Karpas-422 (cell line): ENCODE data around the gene MAD1L1. TPM values are rescaled to one million over a fixed set of nuclear protein-coding genes. Genes with fewer than 3 reads are reported as not detected.

Source experiments
- DNase-seq: peaks from one replicate; pipeline ENCODE4 v3.0.0-alpha.2; 2015
- H2AFZ ChIP-seq: fragments of 200-600 bp; sonication (generic); 2 replicates; pipeline ENCODE4 v1.6.1; 2014; ENCODE audit warnings: antibody characterized with exemption, low read length, mixed read lengths
- H3K27ac ChIP-seq: fragments of 200-600 bp; sonication (generic); 2 replicates; pipeline ENCODE4 v1.5.1; 2014; ENCODE audit warnings: mild to moderate bottlenecking, low read length, moderate library complexity
- H3K27me3 ChIP-seq: fragments of 200-600 bp; sonication (generic); 2 replicates; pipeline ENCODE4 v1.6.1; 2014; ENCODE audit warnings: low read length, mixed read lengths
- H3K36me3 ChIP-seq: fragments of 200-600 bp; sonication (generic); 2 replicates; pipeline ENCODE4 v1.6.1; 2014; ENCODE audit warnings: low read length, mixed read lengths; ENCODE audit not compliant: insufficient read depth
- H3K4me1 ChIP-seq: fragments of 200-600 bp; sonication (generic); 2 replicates; pipeline ENCODE4 v1.6.1; 2014; ENCODE audit warnings: mild to moderate bottlenecking, low read length, mixed read lengths
- H3K4me2 ChIP-seq: fragments of 200-600 bp; sonication (generic); 2 replicates; pipeline ENCODE4 v1.6.1; 2014; ENCODE audit warnings: low read length, low read depth, mild to moderate bottlenecking; ENCODE audit not compliant: poor library complexity, severe bottlenecking
- H3K4me3 ChIP-seq: fragments of 200-600 bp; sonication (generic); 2 replicates; pipeline ENCODE4 v1.5.1; 2014; ENCODE audit warnings: mild to moderate bottlenecking, antibody characterized with exemption, low read length, mixed read lengths
- H3K79me2 ChIP-seq: fragments of 200-600 bp; sonication (generic); 2 replicates; pipeline ENCODE4 v1.6.1; 2014; ENCODE audit warnings: mild to moderate bottlenecking, low read length, mixed read lengths
- H3K9ac ChIP-seq: fragments of 200-600 bp; sonication (generic); 2 replicates; pipeline ENCODE4 v1.6.0; 2014; ENCODE audit warnings: low read length
- H3K9me2 ChIP-seq: fragments of 200-600 bp; sonication (generic), shearing (Covaris generic); replicated peaks from 2 replicates; pipeline ENCODE4 v1.6.0; 2014; ENCODE audit warnings: mild to moderate bottlenecking, low read length, moderate library complexity; ENCODE audit not compliant: insufficient read depth
- H3K9me3 ChIP-seq: fragments of 300-700, 200-600 bp; sonication (generic); 2 replicates; pipeline ENCODE4 v1.6.1; 2014; ENCODE audit warnings: low read length, mixed read lengths
- H4K20me1 ChIP-seq: fragments of 200-600 bp; sonication (generic); 2 replicates; pipeline ENCODE4 v1.6.1; 2014; ENCODE audit warnings: mild to moderate bottlenecking, antibody characterized with exemption, low read length, low read depth; ENCODE audit not compliant: insufficient read depth
- total RNA-seq: library from RNA; depleted of rRNA; stranded (reverse); fragments of >200 nt; shearing (Covaris generic); gene quantifications from 2 replicates; pipeline ENCODE4 v1.2.3, GENCODE V29; 2014; ENCODE audit warnings: low replicate concordance

The MAD1L1 gene
- total RNA-seq, 1 experiment from 2014 or later = 38.6 TPM

- Histone ChIP-seq H3K4me3 (peak overlapping the region; percentile 36; the same call in 1 of the 2 replicates), H3K9me2 (no peaks in the 10 kb centered on the region), H2AFZ (no peak overlapping the region), H3K9me3 (no peaks in the 10 kb centered on the region; the same call in 1 of the 2 replicates), H3K79me2 (no peaks in the 10 kb centered on the region), H3K9ac (peak overlapping the region; percentile 57), H3K4me1 (peaks cover 16% of the 10 kb centered on the region), H3K27ac (no peak overlapping the region), H3K36me3 (no peaks in the 10 kb centered on the region), H3K27me3 (no peaks in the 10 kb centered on the region), H3K4me2 (peak overlapping the region; percentile 40), H4K20me1 (no peaks in the 10 kb centered on the region)
- DNase-seq = peak; percentile 42
Observed at GRCh38 chr7:1939434-1940401, 293.0 kb downstream of the MAD1L1 start.

GRCh38 chr7:1938788-1939433, 293.8 kb downstream of the MAD1L1 start:
- no peaks in the 10 kb centered on the region for H3K79me2 ChIP-seq
- no peaks in the 10 kb centered on the region for H3K9me2 ChIP-seq
- H3K9me3 ChIP-seq = peaks cover 6% of the 10 kb centered on the region; the same call in 1 of the 2 replicates
- no peak for DNase-seq
- no peaks in the 10 kb centered on the region for H3K27me3 ChIP-seq
- no peak overlapping the region for H3K9ac ChIP-seq
- no peaks in the 10 kb centered on the region; the same call in 1 of the 2 replicates for H3K36me3 ChIP-seq
- peaks cover 16% of the 10 kb centered on the region for H3K4me1 ChIP-seq
- no peak overlapping the region for H3K4me2 ChIP-seq
- H3K27ac ChIP-seq = no peak overlapping the region
- no peak overlapping the region for H3K4me3 ChIP-seq
- H4K20me1 ChIP-seq = no peaks in the 10 kb centered on the region
- H2AFZ ChIP-seq = no peak overlapping the region

- no peak overlapping the region for H3K4me3 ChIP-seq
- no peak overlapping the region for H2AFZ ChIP-seq
- no peaks in the 10 kb centered on the region for H4K20me1 ChIP-seq
- no peaks in the 10 kb centered on the region for H3K27me3 ChIP-seq
- peaks cover 9% of the 10 kb centered on the region; the same call in 1 of the 2 replicates for H3K9me3 ChIP-seq
- H3K9me2 ChIP-seq = no peaks in the 10 kb centered on the region
- no peak for DNase-seq
- H3K79me2 ChIP-seq = no peaks in the 10 kb centered on the region
- no peak overlapping the region for H3K27ac ChIP-seq
- H3K9ac ChIP-seq = no peak overlapping the region
- H3K4me1 ChIP-seq = peaks cover 16% of the 10 kb centered on the region
- no peak overlapping the region for H3K4me2 ChIP-seq
- no peaks in the 10 kb centered on the region; the same call in 1 of the 2 replicates for H3K36me3 ChIP-seq
Observed at GRCh38 chr7:1937252-1937605, 295.5 kb downstream of the MAD1L1 start.

- Histone ChIP-seq H4K20me1 (no peaks in the 10 kb centered on the region), H3K79me2 (no peaks in the 10 kb centered on the region)
Observed at GRCh38 chr7:1936531-1937251, 296.1 kb downstream of the MAD1L1 start.

GRCh38 chr7:1936006-1936310, 296.8 kb downstream of the MAD1L1 start:
- Histone ChIP-seq H3K4me1 (peaks cover 13% of the 10 kb centered on the region), H3K4me2 (no peak overlapping the region), H3K36me3 (no peaks in the 10 kb centered on the region; the same call in 1 of the 2 replicates), H3K4me3 (no peak overlapping the region), H4K20me1 (no peaks in the 10 kb centered on the region), H3K27ac (no peak overlapping the region), H3K9me3 (peaks cover 9% of the 10 kb centered on the region; the same call in 1 of the 2 replicates), H3K79me2 (no peaks in the 10 kb centered on the region), H2AFZ (no peak overlapping the region), H3K27me3 (no peaks in the 10 kb centered on the region), H3K9ac (no peak overlapping the region), H3K9me2 (no peaks in the 10 kb centered on the region)
- no peak for DNase-seq

More at GRCh38 chr7:1936531-1937251, 296.1 kb downstream of the MAD1L1 start:
- Histone ChIP-seq H3K4me2 (no peak overlapping the region), H3K36me3 (no peaks in the 10 kb centered on the region; the same call in 1 of the 2 replicates), H3K27ac (no peak overlapping the region), H3K9ac (no peak overlapping the region), H3K9me2 (no peaks in the 10 kb centered on the region), H2AFZ (no peak overlapping the region), H3K4me3 (no peak overlapping the region), H3K27me3 (no peaks in the 10 kb centered on the region), H3K4me1 (peaks cover 16% of the 10 kb centered on the region), H3K9me3 (peaks cover 9% of the 10 kb centered on the region; the same call in 1 of the 2 replicates)
- DNase-seq = no peak

- no peak overlapping the region for H3K9ac ChIP-seq
- no peaks in the 10 kb centered on the region for H3K27me3 ChIP-seq
- peaks cover 8% of the 10 kb centered on the region for H3K4me1 ChIP-seq
- no peak overlapping the region for H3K27ac ChIP-seq
- H3K4me3 ChIP-seq = no peak overlapping the region
- H3K79me2 ChIP-seq = no peaks in the 10 kb centered on the region
- DNase-seq = no peak
- H3K9me3 ChIP-seq = peaks cover 9% of the 10 kb centered on the region; the same call in 1 of the 2 replicates
- no peak overlapping the region for H3K4me2 ChIP-seq
- no peaks in the 10 kb centered on the region for H4K20me1 ChIP-seq
- no peaks in the 10 kb centered on the region for H3K9me2 ChIP-seq
- H3K36me3 ChIP-seq = no peaks in the 10 kb centered on the region; the same call in 1 of the 2 replicates
- H2AFZ ChIP-seq = no peak overlapping the region
Observed at GRCh38 chr7:1935176-1936005, 297.4 kb downstream of the MAD1L1 start.

- Histone ChIP-seq H3K4me1 (peaks cover 1% of the 10 kb centered on the region), H4K20me1 (no peaks in the 10 kb centered on the region), H3K9me3 (peaks cover 9% of the 10 kb centered on the region; the same call in 1 of the 2 replicates), H3K79me2 (no peaks in the 10 kb centered on the region), H3K27ac (no peak overlapping the region), H2AFZ (no peak overlapping the region), H3K36me3 (no peaks in the 10 kb centered on the region; the same call in 1 of the 2 replicates), H3K9ac (no peak overlapping the region), H3K27me3 (no peaks in the 10 kb centered on the region), H3K4me3 (no peak overlapping the region), H3K4me2 (no peak overlapping the region), H3K9me2 (no peaks in the 10 kb centered on the region)
- no peak for DNase-seq
Observed at GRCh38 chr7:1934756-1935155, 298.0 kb downstream of the MAD1L1 start.
